Body of pancreas (tissue), 4 donors: ENCODE measurements around the gene PDGFD. TPM values are rescaled to one million over a fixed set of nuclear protein-coding genes. Genes with fewer than 3 reads are reported as not detected.

Experiments
- ATAC-seq: fragments of 150-250 bp; one replicate; pipeline ENCODE4 v1.9.1; 2016
- DNase-seq, 4 donors: peaks; one replicate each; pipeline ENCODE4 v3.0.0-alpha.2; 2019
- H3K27ac ChIP-seq, 4 donors: fragments of 200-600 bp; sonication (generic); 1 replicate in 3 of 4; 2 replicates in 1 of 4; pipeline versions ENCODE4 v1.5.1 to v1.6.1; 2016 to 2019; ENCODE audit warnings: mild to moderate bottlenecking in 1 of 4, mixed read lengths in 1 of 4, moderate library complexity in 1 of 4
- H3K27me3 ChIP-seq, 2 donors: fragments of 200-600 bp; sonication (generic); one replicate each; pipeline ENCODE4 v1.6.0; 2016; ENCODE audit warnings: mild to moderate bottlenecking in 1 of 2
- H3K36me3 ChIP-seq, 2 donors: fragments of 200-600 bp; sonication (generic); replicated peaks in 1 of 2; 2 replicates each; pipeline ENCODE4 v1.5.1; 2016; ENCODE audit warnings: low read depth in 2 of 2; ENCODE audit not compliant: insufficient read depth in 1 of 2
- H3K4me1 ChIP-seq: fragments of 200-600 bp; sonication (generic); one replicate; pipeline ENCODE4 v1.6.0; 2016
- H3K4me3 ChIP-seq, 2 donors: fragments of 200-600 bp; sonication (generic); 1 replicate in 1 of 2; 2 replicates in 1 of 2; pipeline ENCODE4 v1.5.1; 2016 to 2019
- H3K9me3 ChIP-seq, 3 donors: fragments of 200-600 bp; sonication (generic); 1 replicate in 2 of 3; 2 replicates in 1 of 3; pipeline ENCODE4 v1.5.1; 2016
- CTCF ChIP-seq, 7 experiments: fragments of 450-650 bp in 4 of 7; fragments of 200-600 bp in 3 of 7; sonication (generic) in 3 of 7; IDR thresholded peaks; one replicate each; pipeline ENCODE4 v1.5.1; 2016 to 2019; ENCODE audit warnings: antibody characterized with exemption in 7 of 7
- POLR2A ChIP-seq, 3 donors: fragments of 450-650 bp; IDR thresholded peaks; one replicate each; pipeline ENCODE4 v1.6.1; 2016; ENCODE audit warnings: antibody characterized with exemption in 3 of 3, mild to moderate bottlenecking in 2 of 3
- WGBS, 2 donors: methylation state at CpG; one replicate each; pipeline ENCODE4 v1.1.5; 2017; 5-methylcytosine and 5-hydroxymethylcytosine counted together
- intact Hi-C: fragments of 100-400 bp; cut with DNase I; formaldehyde crosslinking; loops from one replicate; pipeline ENCODE4 v1.15.1; 2023
- total RNA-seq, 2 donors: library from RNA; depleted of rRNA; stranded (reverse); fragments of >200 nt; gene quantifications; one replicate each; pipeline ENCODE4 v1.1.0, GENCODE V29; 2016

PDGFD gene
- total RNA-seq, 2 donors from 2014 or later, result 26.7 to 43.1 TPM

- Histone ChIP-seq H3K36me3 (no peaks in the 10 kb centered on the region), H3K9me3 (no peaks in the 10 kb centered on the region), H3K27me3 (no peaks in the 10 kb centered on the region), H3K27ac (no peak overlapping the region), H3K4me3 (no peak overlapping the region), H3K4me1 (peaks cover 31% of the 10 kb centered on the region)
- intact Hi-C loops, result no loop called here
- no peak for TF ChIP-seq CTCF (IDR thresholded peaks at IDR 0.05)
- TF ChIP-seq POLR2A (IDR thresholded peaks at IDR 0.05), result no peak
- WGBS, 2 donors, result 78 to 90% methylated on average over 1 of the region's 1 CpG
- DNase-seq, result no peak
- ATAC-seq, result no peak
These were observed 37.5 kb downstream of the PDGFD start for GRCh38 chr11:104126464-104126863.

GRCh38 chr11:104124979-104125378 is 39.0 kb downstream of the PDGFD start:
- no peaks in the 10 kb centered on the region for H3K9me3 ChIP-seq
- ATAC-seq, result no peak
- intact Hi-C loops, result no loop called here

GRCh38 chr11:104122836-104123235 is 41.1 kb downstream of the PDGFD start:
- TF ChIP-seq CTCF (IDR thresholded peaks at IDR 0.05), result no peak
- no peak for TF ChIP-seq POLR2A (IDR thresholded peaks at IDR 0.05)
- Histone ChIP-seq H3K9me3 (peaks cover 0 to 5% (median 0%) of the 10 kb centered on the region in 3 donors), H3K4me1 (peaks cover 40% of the 10 kb centered on the region), H3K36me3 (no peaks in the 10 kb centered on the region), H3K27ac (peak overlapping the region in 1 of 4 donors; percentile 20), H3K4me3 (no peak overlapping the region), H3K27me3 (no peaks in the 10 kb centered on the region)
- DNase-seq (no peak), ATAC-seq (no peak)
- WGBS, 2 donors, result 68 to 78% methylated on average over 2 of the region's 2 CpGs
- intact Hi-C loops, result no loop called here

More at GRCh38 chr11:104124979-104125378, 39.0 kb downstream of the PDGFD start:
- Histone ChIP-seq H3K4me1 (peaks cover 40% of the 10 kb centered on the region), H3K27me3 (no peaks in the 10 kb centered on the region), H3K27ac (no peak overlapping the region), H3K36me3 (no peaks in the 10 kb centered on the region), H3K4me3 (no peak overlapping the region)
- DNase-seq, result no peak
- 24 to 28% methylated on average over 1 of the region's 1 CpG for WGBS, 2 donors
- TF ChIP-seq CTCF (IDR thresholded peaks at IDR 0.05) (no peak), POLR2A (IDR thresholded peaks at IDR 0.05) (no peak)

- peaks cover 40% of the 10 kb centered on the region for H3K4me1 ChIP-seq
- TF ChIP-seq CTCF (IDR thresholded peaks at IDR 0.05), result no peak
- TF ChIP-seq POLR2A (IDR thresholded peaks at IDR 0.05), result no peak
- ATAC-seq, result no peak
- intact Hi-C loops, result no loop called here
- H3K27me3 ChIP-seq, result no peaks in the 10 kb centered on the region
- peaks cover 0 to 5% (median 0%) of the 10 kb centered on the region in 3 donors for H3K9me3 ChIP-seq
- peak in 3 of 4 donors; percentile 8 to 51 (median 24) for DNase-seq
- no peak overlapping the region for H3K4me3 ChIP-seq
- no peak overlapping the region for H3K27ac ChIP-seq
- H3K36me3 ChIP-seq, result no peaks in the 10 kb centered on the region
These were observed 41.8 kb downstream of the PDGFD start for GRCh38 chr11:104122011-104122635.
